HG02884 (cell line): ENCODE results near the gene RBSN.
A peak's percentile ranks its signal among the peaks of the same experiment; 100 is the strongest.

Experiments
- ATAC-seq: cut with Tn5 transposase; IDR thresholded peaks from one replicate; pipeline ENCODE4 v1.9.1; 2021; ENCODE audit warnings: mild to moderate bottlenecking, moderate library complexity; ENCODE audit not compliant: unreplicated experiment

The RBSN gene

GRCh38 chr3:15102256-15102655 lies 3.3 kb upstream of the RBSN start:
- no peak for ATAC-seq

- no peak for ATAC-seq
Observed at GRCh38 chr3:15099364-15100098, 583 bp upstream of the RBSN start.

GRCh38 chr3:15097891-15098290 lies 1.1 kb downstream of the RBSN start:
- ATAC-seq = no peak

GRCh38 chr3:15096046-15096445 lies 2.9 kb downstream of the RBSN start:
- no peak for ATAC-seq

- no peak for ATAC-seq
Observed at GRCh38 chr3:15094187-15094875, 4.6 kb downstream of the RBSN start.

GRCh38 chr3:15092686-15093085 lies 6.3 kb downstream of the RBSN start:
- ATAC-seq = no peak

GRCh38 chr3:15091575-15091974 lies 7.4 kb downstream of the RBSN start:
- ATAC-seq = no peak

GRCh38 chr3:15089201-15089600 lies 9.7 kb downstream of the RBSN start:
- ATAC-seq = no peak

- no peak for ATAC-seq
Observed at GRCh38 chr3:15086699-15087098, 12.2 kb downstream of the RBSN start.

- ATAC-seq = no peak
Observed at GRCh38 chr3:15086263-15086662, 12.7 kb downstream of the RBSN start.

GRCh38 chr3:15083252-15083651 lies 15.7 kb downstream of the RBSN start:
- ATAC-seq = no peak

GRCh38 chr3:15081960-15082664 lies 16.8 kb downstream of the RBSN start:
- ATAC-seq = no peak

- ATAC-seq = no peak
Observed at GRCh38 chr3:15079091-15079490, 19.9 kb downstream of the RBSN start.

GRCh38 chr3:15074500-15074899 lies 24.4 kb downstream of the RBSN start:
- no peak for ATAC-seq

- ATAC-seq = no peak
Observed at GRCh38 chr3:15071699-15072098, 27.2 kb downstream of the RBSN start.

- no peak for ATAC-seq
Observed at GRCh38 chr3:15069441-15069840, 29.5 kb downstream of the RBSN start.

- no peak for ATAC-seq
Observed at GRCh38 chr3:15066467-15066866, 32.5 kb downstream of the RBSN start.

GRCh38 chr3:15065550-15066007 lies 33.4 kb downstream of the RBSN start:
- ATAC-seq = no peak

GRCh38 chr3:15064835-15065549 lies 34.0 kb downstream of the RBSN start, which contains the start of gene MRPS25:
TSS of gene MRPS25 (minus strand) at chr3:15065315. CDS start at chr3:15065194, 121 bp downstream.
- ATAC-seq = peak; percentile 95

GRCh38 chr3:15064299-15064834 lies 34.6 kb downstream of the RBSN start:
- no peak for ATAC-seq
